Peyer's patch (tissue), 4 donors: ENCODE measurements around the gene N4BP3. TPM values are rescaled to one million over a fixed set of nuclear protein-coding genes. Genes with fewer than 3 reads are reported as not detected.

ENCODE experiments used
- DNase-seq, 3 donors: peaks; one replicate each; pipeline ENCODE4 v3.0.0-alpha.2; 2017 to 2019
- H3K27ac ChIP-seq, 4 donors: fragments of 200-600 bp; sonication (generic); one replicate each; pipeline ENCODE4 v1.5.1; 2016 to 2019
- H3K27me3 ChIP-seq, 2 donors: fragments of 200-600 bp; sonication (generic); one replicate each; pipeline ENCODE4 v1.5.1; 2019
- H3K36me3 ChIP-seq, 3 donors: fragments of 200-600 bp; sonication (generic); one replicate each; pipeline ENCODE4 v1.5.1; 2016 to 2019
- H3K4me1 ChIP-seq, 4 donors: fragments of 200-600 bp; sonication (generic); one replicate each; pipeline ENCODE4 v1.5.1; 2016 to 2019
- H3K4me3 ChIP-seq, 4 donors: fragments of 200-600 bp; sonication (generic); 1 replicate in 3 of 4; 2 replicates in 1 of 4; pipeline ENCODE4 v1.5.1; 2016 to 2019; ENCODE audit warnings: mild to moderate bottlenecking in 1 of 4
- H3K9me3 ChIP-seq, 4 donors: fragments of 200-600 bp; sonication (generic); one replicate each; pipeline ENCODE4 v1.5.1; 2016 to 2019; ENCODE audit warnings: mild to moderate bottlenecking in 1 of 4
- POLR2A ChIP-seq, 2 donors: fragments of 450-650 bp; IDR thresholded peaks; one replicate each; pipeline ENCODE4 v1.5.1; 2017; ENCODE audit warnings: antibody characterized with exemption in 2 of 2, mild to moderate bottlenecking in 2 of 2, moderate library complexity in 2 of 2
- total RNA-seq, 4 donors: library from RNA; depleted of rRNA; stranded (reverse); fragments of >200 nt; gene quantifications; one replicate each; pipeline ENCODE4 v1.1.0, GENCODE V29; 2016
- TF ChIP-seq, protein P1 (sequence below), 6 experiments: fragments of 450-650 bp in 4 of 6; fragments of 200-600 bp in 2 of 6; sonication (generic) in 1 of 6; IDR thresholded peaks; one replicate each; pipeline ENCODE4 v1.5.1; 2017 to 2019; ENCODE audit warnings: antibody characterized with exemption in 6 of 6, mild to moderate bottlenecking in 3 of 6, moderate library complexity in 1 of 6

N4BP3 gene
- total RNA-seq, 4 donors from 2014 or later: 0.53 to 2.5 (median 1.1) TPM

GRCh38 chr5:178106086-178106485 is 7.2 kb upstream of the N4BP3 start:
- Histone ChIP-seq H3K27ac (no peak overlapping the region), H3K36me3 (no peaks in the 10 kb centered on the region), H3K27me3 (no peaks in the 10 kb centered on the region), H3K4me1 (peaks cover 0 to 5% (median 0%) of the 10 kb centered on the region in 4 donors), H3K4me3 (no peak overlapping the region), H3K9me3 (no peaks in the 10 kb centered on the region)
- TF ChIP-seq POLR2A (IDR thresholded peaks at IDR 0.05): no peak
- TF ChIP-seq, protein P1, sequence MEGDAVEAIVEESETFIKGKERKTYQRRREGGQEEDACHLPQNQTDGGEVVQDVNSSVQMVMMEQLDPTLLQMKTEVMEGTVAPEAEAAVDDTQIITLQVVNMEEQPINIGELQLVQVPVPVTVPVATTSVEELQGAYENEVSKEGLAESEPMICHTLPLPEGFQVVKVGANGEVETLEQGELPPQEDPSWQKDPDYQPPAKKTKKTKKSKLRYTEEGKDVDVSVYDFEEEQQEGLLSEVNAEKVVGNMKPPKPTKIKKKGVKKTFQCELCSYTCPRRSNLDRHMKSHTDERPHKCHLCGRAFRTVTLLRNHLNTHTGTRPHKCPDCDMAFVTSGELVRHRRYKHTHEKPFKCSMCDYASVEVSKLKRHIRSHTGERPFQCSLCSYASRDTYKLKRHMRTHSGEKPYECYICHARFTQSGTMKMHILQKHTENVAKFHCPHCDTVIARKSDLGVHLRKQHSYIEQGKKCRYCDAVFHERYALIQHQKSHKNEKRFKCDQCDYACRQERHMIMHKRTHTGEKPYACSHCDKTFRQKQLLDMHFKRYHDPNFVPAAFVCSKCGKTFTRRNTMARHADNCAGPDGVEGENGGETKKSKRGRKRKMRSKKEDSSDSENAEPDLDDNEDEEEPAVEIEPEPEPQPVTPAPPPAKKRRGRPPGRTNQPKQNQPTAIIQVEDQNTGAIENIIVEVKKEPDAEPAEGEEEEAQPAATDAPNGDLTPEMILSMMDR (IDR thresholded peaks at IDR 0.05): no peak
- DNase-seq: no peak

- Histone ChIP-seq H3K4me1 (peaks cover 0 to 5% (median 0%) of the 10 kb centered on the region in 4 donors), H3K4me3 (no peak overlapping the region)
- TF ChIP-seq, protein P1 (IDR thresholded peaks at IDR 0.05): no peak
- TF ChIP-seq POLR2A (IDR thresholded peaks at IDR 0.05): no peak
These were observed 6.6 kb upstream of the N4BP3 start for GRCh38 chr5:178106556-178107239.

DNA sequence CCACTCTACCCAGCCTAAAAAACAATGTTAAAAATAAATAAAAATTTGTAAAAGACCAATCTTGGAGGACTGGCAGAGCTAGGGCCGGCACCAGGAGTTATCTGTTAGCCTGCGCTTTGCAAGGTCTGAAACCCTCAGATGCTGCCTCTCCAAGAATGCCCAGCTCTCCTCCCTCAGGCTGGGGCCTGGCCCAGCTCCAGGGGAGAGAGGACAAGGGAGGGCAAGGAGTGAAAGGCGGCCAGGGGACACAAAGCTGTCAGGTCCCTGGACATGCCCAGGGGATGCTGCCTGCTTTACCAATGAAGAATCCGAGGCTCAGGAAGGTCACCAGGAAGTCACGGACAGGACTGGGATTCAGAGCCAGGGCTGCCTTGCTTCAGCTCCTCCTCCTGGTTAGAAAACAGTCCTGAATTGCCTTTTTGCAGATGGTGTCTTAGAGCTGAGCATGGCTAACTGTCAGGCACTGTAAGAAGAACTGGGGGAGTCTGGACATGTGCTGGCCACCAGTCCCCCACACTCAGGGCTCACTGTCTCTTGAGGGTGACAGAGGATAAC is 5.5 kb upstream of the N4BP3 start:
- no peak overlapping the region for H3K27ac ChIP-seq
- no peak for TF ChIP-seq POLR2A (IDR thresholded peaks at IDR 0.05)
- TF ChIP-seq, protein P1 (IDR thresholded peaks at IDR 0.05): no peak

More at GRCh38 chr5:178106556-178107239, 6.6 kb upstream of the N4BP3 start:
- Histone ChIP-seq H3K9me3 (no peaks in the 10 kb centered on the region), H3K36me3 (no peaks in the 10 kb centered on the region), H3K27ac (no peak overlapping the region), H3K27me3 (no peaks in the 10 kb centered on the region)
- DNase-seq: no peak

DNA sequence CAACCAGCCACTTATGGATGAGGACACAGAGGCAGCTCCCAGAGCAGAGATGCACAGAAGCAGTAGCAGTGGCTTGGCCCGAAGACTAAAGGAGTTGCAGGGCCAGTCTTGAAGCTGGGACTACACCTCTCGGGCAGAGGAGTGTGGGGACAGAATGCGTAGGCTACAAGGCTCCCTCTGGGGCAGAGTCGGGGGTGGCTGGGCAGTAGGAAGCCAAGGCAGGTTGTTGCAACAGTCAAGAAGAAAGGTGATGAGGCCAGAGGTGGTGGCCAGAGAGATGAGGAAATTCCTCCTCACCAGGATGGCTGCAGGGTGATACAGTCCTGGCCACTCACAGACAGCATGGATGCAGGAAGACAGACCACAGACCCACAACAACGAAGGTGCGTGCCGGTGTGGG is 4.9 kb upstream of the N4BP3 start:
- DNase-seq: no peak
- H3K4me1 ChIP-seq: peaks cover 0 to 11% (median 1%) of the 10 kb centered on the region in 4 donors
- H3K27ac ChIP-seq: no peak overlapping the region
- no peak overlapping the region for H3K4me3 ChIP-seq
- H3K9me3 ChIP-seq: no peaks in the 10 kb centered on the region
- H3K27me3 ChIP-seq: no peaks in the 10 kb centered on the region
- TF ChIP-seq, protein P1 (IDR thresholded peaks at IDR 0.05): no peak
- TF ChIP-seq POLR2A (IDR thresholded peaks at IDR 0.05): no peak
- H3K36me3 ChIP-seq: no peaks in the 10 kb centered on the region

More for the DNA sequence above, 5.5 kb upstream of the N4BP3 start:
- DNase-seq: no peak
- no peaks in the 10 kb centered on the region for H3K27me3 ChIP-seq
- no peak overlapping the region for H3K4me3 ChIP-seq
- no peaks in the 10 kb centered on the region for H3K9me3 ChIP-seq
- H3K4me1 ChIP-seq: peaks cover 0 to 5% (median 0%) of the 10 kb centered on the region in 4 donors
- H3K36me3 ChIP-seq: no peaks in the 10 kb centered on the region

DNA sequence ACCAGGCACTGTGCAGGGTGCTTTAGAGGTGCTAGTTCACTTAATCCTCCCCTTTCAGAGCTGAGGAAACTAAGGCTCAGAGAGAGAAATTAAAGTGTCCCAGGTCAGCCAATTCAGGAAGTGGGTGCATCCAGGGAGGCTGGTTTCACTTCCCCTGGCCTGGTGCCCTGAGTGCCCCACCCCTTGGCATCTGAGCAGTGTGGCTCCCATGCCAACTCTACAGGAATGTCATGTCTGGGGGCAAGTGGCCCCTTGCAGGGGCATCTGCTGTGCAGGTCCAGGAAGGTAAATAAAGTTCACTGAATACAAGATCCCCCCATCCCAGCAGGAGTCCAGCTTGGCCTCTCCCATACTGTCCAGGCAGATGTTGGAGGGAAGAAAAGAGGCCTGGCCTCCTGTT is 4.4 kb upstream of the N4BP3 start:
- TF ChIP-seq, protein P1 (IDR thresholded peaks at IDR 0.05): no peak
- TF ChIP-seq POLR2A (IDR thresholded peaks at IDR 0.05): no peak
- H3K4me3 ChIP-seq: no peak overlapping the region
- no peaks in the 10 kb centered on the region for H3K27me3 ChIP-seq
- no peaks in the 10 kb centered on the region for H3K36me3 ChIP-seq
- H3K4me1 ChIP-seq: peaks cover 0 to 16% (median 2%) of the 10 kb centered on the region in 4 donors
- H3K9me3 ChIP-seq: no peaks in the 10 kb centered on the region
- DNase-seq: peak in 2 of 3 donors; percentile 65 to 67
- no peak overlapping the region for H3K27ac ChIP-seq
